PC-3 (cell line): ENCODE measurements around the gene MSRB2. TPM values are rescaled to one million over a fixed set of nuclear protein-coding genes. Genes with fewer than 3 reads are reported as not detected.

Experiments
- ATAC-seq: fragments of 200-7000 bp; cut with Tn5 transposase; 2 replicates; pipeline ENCODE4 v1.9.1; 2020; ENCODE audit warnings: mild to moderate bottlenecking, moderate library complexity
- BruUV-seq: library from RNA; stranded (reverse); fragments of 400-500 nt; replicated peaks from 2 replicates; lab custom pipeline; 2021; lab: Mats Ljungman, UMichigan
- CTCF ChIA-PET: fragments of 300-600 bp; sonication (Branson Sonifier 250); formaldehyde crosslinking; loops from one replicate; lab custom pipeline; 2022; ENCODE audit warnings: antibody characterized with exemption; lab: Charles Lee
- POLR2A ChIA-PET: fragments of 300-600 bp; sonication (Branson Sonifier 250); formaldehyde crosslinking; loops from one replicate; lab custom pipeline; 2022; ENCODE audit warnings: antibody characterized with exemption; ENCODE audit not compliant: unreplicated experiment; lab: Charles Lee
- DNase-seq: peaks from one replicate; pipeline ENCODE4 v3.0.0-alpha.2; 2015
- H2AFZ ChIP-seq: fragments of 300-600 bp; sonication (generic); 2 replicates; pipeline ENCODE4 v1.6.0; 2016; ENCODE audit warnings: antibody characterized with exemption, low read length
- H3F3A ChIP-seq: fragments of 300-600 bp; sonication (generic); one replicate; pipeline ENCODE4 v1.6.0; 2017; ENCODE audit warnings: antibody characterized with exemption, low read length, control low read depth, mild to moderate bottlenecking; ENCODE audit not compliant: unreplicated experiment
- H3K27ac ChIP-seq: fragments of 300-600 bp; sonication (generic); 2 replicates; pipeline ENCODE4 v1.5.1; 2016; ENCODE audit warnings: mild to moderate bottlenecking, low read length
- H3K27me3 ChIP-seq: fragments of 300-600 bp; sonication (generic); 2 replicates; pipeline ENCODE4 v1.6.1; 2016; ENCODE audit warnings: low read length, mixed read lengths
- H3K36me3 ChIP-seq: fragments of 300-600 bp; sonication (generic); 2 replicates; pipeline ENCODE4 v1.6.1; 2016; ENCODE audit warnings: low read depth, mixed run types, low read length, mixed read lengths
- H3K4me1 ChIP-seq: fragments of 300-600 bp; sonication (generic); 2 replicates; pipeline ENCODE4 v1.5.1; 2016; ENCODE audit warnings: low read length; ENCODE audit not compliant: insufficient read depth
- H3K4me2 ChIP-seq: fragments of 300-600 bp; sonication (generic); 2 replicates; pipeline ENCODE4 v1.6.0; 2016; ENCODE audit warnings: low read length
- H3K4me3 ChIP-seq: fragments of 300-600 bp; sonication (generic); 2 replicates; pipeline ENCODE4 v1.5.1; 2016; ENCODE audit warnings: mild to moderate bottlenecking, low read length, mixed read lengths
- H3K79me2 ChIP-seq: fragments of 300-600 bp; sonication (generic); 2 replicates; pipeline ENCODE4 v1.6.1; 2017; ENCODE audit warnings: low read length, mixed read lengths
- H3K9ac ChIP-seq: fragments of 300-600 bp; sonication (generic); 2 replicates; pipeline ENCODE4 v1.6.0; 2016; ENCODE audit warnings: mild to moderate bottlenecking, low read length
- H3K9me2 ChIP-seq: fragments of 300-600 bp; sonication (generic); replicated peaks from 2 replicates; pipeline ENCODE4 v1.6.1; 2016; ENCODE audit warnings: mixed run types, low read length, mixed read lengths
- H3K9me3 ChIP-seq: fragments of 300-600 bp; sonication (generic); 2 replicates; pipeline ENCODE4 v1.6.1; 2016; ENCODE audit warnings: low read length, mixed read lengths
- H4K20me1 ChIP-seq: fragments of 300-600 bp; sonication (generic); 2 replicates; pipeline ENCODE4 v1.6.1; 2016; ENCODE audit warnings: low read length, mixed read lengths
- CTCF ChIP-seq: fragments of 300-600 bp; sonication (generic); conservative IDR thresholded peaks from 2 replicates; pipeline ENCODE4 v1.5.1; 2017; ENCODE audit warnings: antibody characterized with exemption, low read depth, mild to moderate bottlenecking, low read length
- EZH2 ChIP-seq: fragments of 300-600 bp; sonication (generic); IDR thresholded peaks from one replicate; pipeline ENCODE4 v1.6.1; 2017; ENCODE audit warnings: antibody characterized with exemption, mild to moderate bottlenecking, low read length; ENCODE audit not compliant: unreplicated experiment
- EZH2phosphoT487 ChIP-seq: fragments of 300-600 bp; sonication (generic); IDR thresholded peaks from 2 replicates; pipeline ENCODE4 v1.6.1; 2018; ENCODE audit warnings: mild to moderate bottlenecking, antibody characterized with exemption, low read length, borderline replicate concordance
- intact Hi-C: fragments of 100-400 bp; cut with micrococcal nuclease; formaldehyde crosslinking; loops from 2 replicates; pipeline ENCODE4 v1.9.0; 2023
- total RNA-seq: library from RNA; depleted of rRNA; stranded (reverse); fragments of >200 nt; gene quantifications from 2 replicates; pipeline ENCODE4 v1.2.3, GENCODE V29; 2014

Gene MSRB2
- total RNA-seq, 1 experiment from 2014 or later = 14.3 TPM

- H3K9ac ChIP-seq = no peak overlapping the region
- TF ChIP-seq EZH2 (no peak), EZH2phosphoT487 (no peak), CTCF (no peak)
- no peak overlapping the region for H3K4me2 ChIP-seq
- H3K4me1 ChIP-seq = no peaks in the 10 kb centered on the region
- no TSS peak for BruUV-seq
- H3K27me3 ChIP-seq = no peaks in the 10 kb centered on the region
- ChIA-PET CTCF (no interaction called here), POLR2A (interaction anchor here (0.6 kb wide), 1 partner anchor 860 kb away, joined by 4 read pairs; no protein-coding TSS in a partner anchor)
- ATAC-seq = peak; percentile 60
- no peak overlapping the region for H3K4me3 ChIP-seq
- DNase-seq = peak; percentile 56
- no peaks in the 10 kb centered on the region for H3K79me2 ChIP-seq
- no peaks in the 10 kb centered on the region for H3K36me3 ChIP-seq
- H3K9me3 ChIP-seq = no peaks in the 10 kb centered on the region
- intact Hi-C loops = no loop called here
- H3F3A ChIP-seq = no peaks in the 10 kb centered on the region
- H3K27ac ChIP-seq = no peak overlapping the region
- no peaks in the 10 kb centered on the region for H3K9me2 ChIP-seq
- H4K20me1 ChIP-seq = no peaks in the 10 kb centered on the region
- no peak overlapping the region for H2AFZ ChIP-seq
Measured at GRCh38 chr10:23088609-23089008, 6.8 kb upstream of the MSRB2 start.

GRCh38 chr10:23094786-23095403, 484 bp upstream of the MSRB2 start:
- Histone ChIP-seq H2AFZ (peak overlapping the region; percentile 94), H4K20me1 (no peaks in the 10 kb centered on the region), H3K9me3 (no peaks in the 10 kb centered on the region), H3K4me3 (peak overlapping the region; percentile 65), H3K36me3 (no peaks in the 10 kb centered on the region), H3K9ac (no peak overlapping the region), H3K79me2 (peaks cover 16% of the 10 kb centered on the region), H3K27me3 (no peaks in the 10 kb centered on the region), H3K4me1 (peaks cover 12% of the 10 kb centered on the region), H3F3A (no peaks in the 10 kb centered on the region), H3K4me2 (peak overlapping the region; percentile 82), H3K27ac (no peak overlapping the region), H3K9me2 (no peaks in the 10 kb centered on the region)
- BruUV-seq = no TSS peak
- POLR2A ChIA-PET = interaction anchor here (0.5 kb wide), 1 partner anchor 10 kb away, joined by 3 read pairs; no protein-coding TSS in a partner anchor
- intact Hi-C loops = no loop called here
- CTCF ChIA-PET = interaction anchor here (0.7 kb wide), 1 partner anchor 303 kb away, joined by 9 read pairs; no protein-coding TSS in a partner anchor
- ATAC-seq (peak; percentile 17), DNase-seq (no peak)
- TF ChIP-seq EZH2 = no peak
- no peak for TF ChIP-seq CTCF
- no peak for TF ChIP-seq EZH2phosphoT487
